ENCODE measurements around the gene C1orf87.

C1orf87 gene

DNA sequence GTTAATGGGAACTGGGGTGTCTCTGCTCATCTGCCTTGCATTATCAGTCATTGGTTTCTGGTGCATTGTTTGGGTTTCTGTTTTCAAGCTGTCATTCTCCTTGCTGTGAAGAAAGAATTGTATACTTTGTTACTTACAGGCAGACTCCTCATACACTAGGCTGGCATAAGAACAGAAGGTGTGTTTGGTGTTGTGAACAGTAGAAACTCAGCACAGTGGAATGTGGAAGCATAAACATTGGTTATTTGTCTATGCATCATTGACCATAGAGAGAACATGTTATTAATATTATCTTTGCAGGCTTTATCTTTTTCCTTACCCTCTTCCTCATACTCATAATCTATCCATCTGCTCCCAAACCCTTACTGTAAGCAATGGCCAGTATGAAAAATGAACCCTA lies 18.2 kb downstream of the C1orf87 start:
- no peak for DNase-seq

DNA sequence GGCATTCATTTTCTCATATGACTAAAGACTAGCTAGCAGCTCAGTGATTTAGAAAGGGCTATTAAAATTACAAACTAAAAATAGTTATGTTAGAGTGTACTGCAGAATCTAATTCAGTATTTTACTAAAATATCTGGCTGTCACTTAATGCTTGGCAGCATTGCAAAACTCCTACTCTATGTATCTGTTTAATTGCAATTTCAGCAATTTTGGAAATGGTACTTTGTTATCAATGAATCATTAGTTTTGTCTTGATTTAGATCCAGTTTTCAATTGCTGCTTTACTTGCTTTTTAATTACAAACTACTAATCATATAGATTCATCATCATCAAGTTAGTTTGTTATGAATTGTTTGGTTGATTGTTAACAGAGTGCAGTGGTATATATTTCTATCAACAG lies 19.2 kb downstream of the C1orf87 start:
- no peak for DNase-seq

DNA sequence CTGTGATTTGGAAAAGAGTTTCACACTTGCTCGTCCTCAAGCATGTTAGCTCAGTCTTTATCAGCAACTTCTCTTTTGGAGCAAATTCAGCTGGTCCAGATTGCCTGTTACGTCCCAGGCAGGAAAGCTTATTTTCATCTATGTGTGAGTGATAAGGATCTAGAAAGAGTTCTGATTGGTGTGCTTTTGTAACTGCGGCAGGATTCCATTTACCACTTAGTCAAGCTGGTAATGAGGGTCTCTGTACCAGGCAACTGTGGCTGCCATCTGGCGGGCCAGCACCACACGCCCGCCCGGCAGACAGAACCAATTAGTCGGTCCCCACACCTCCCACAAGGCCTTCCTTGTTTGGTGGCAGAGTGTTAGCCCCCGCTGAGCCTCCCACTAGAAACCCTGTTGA lies 21.0 kb downstream of the C1orf87 start:
- no peak for DNase-seq

DNA sequence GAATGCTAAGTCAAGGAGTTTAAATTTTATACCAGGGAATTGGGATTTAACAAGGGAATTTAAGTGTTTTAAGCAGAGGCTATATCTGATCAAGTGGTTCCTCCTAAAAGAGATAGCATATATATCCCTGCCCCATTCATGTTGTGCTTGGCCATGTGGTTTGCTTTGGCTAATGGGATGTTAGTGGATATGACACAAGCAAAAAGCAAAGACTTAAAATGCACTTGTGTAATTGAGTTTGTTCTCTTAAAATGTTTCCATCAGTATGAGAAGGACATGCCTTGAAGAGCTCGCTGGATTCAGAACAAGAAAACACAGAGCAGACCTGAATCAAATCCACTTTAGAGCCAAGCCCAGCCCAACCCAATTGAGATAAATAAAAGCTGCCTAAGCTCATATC lies 22.4 kb downstream of the C1orf87 start:
- DNase-seq: no peak

DNA sequence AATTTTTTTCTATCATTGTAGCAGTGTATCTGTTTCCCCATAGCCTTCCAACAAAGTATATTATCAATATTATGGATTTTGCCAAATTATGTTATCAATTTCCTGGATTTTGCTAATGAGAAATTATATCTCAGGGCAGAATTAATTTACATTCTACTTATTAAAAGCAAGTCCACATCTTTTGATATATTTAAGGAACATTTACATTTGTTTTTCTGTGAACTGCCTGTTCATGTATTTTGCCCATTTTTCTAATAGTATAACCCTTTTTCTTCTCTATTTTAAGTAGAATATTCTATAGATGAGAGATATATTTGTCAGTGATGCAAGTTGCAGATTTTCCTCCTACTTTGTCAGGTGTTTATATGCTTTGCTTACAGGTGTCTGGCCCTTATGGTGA lies 24.4 kb downstream of the C1orf87 start:
- DNase-seq: no peak

DNA sequence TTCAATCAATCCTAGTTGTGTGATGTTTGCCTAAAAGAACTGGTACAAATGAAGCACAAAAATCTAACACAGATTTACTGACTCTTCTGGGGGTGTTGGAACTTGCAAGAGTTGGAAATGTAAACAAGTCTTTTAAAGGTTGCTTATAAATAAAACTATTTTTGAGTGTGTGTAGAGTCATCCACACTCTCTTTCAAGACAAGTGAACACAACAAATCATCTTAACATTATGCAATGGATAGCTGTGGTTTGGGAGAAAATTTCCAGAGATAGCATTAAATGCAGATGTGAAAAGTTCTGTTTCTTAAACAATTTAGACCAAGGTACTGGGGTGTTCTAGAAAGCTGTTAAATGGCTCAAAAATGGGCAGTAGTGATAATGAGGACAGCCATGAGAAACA lies 28.7 kb downstream of the C1orf87 start:
- DNase-seq: no peak

DNA sequence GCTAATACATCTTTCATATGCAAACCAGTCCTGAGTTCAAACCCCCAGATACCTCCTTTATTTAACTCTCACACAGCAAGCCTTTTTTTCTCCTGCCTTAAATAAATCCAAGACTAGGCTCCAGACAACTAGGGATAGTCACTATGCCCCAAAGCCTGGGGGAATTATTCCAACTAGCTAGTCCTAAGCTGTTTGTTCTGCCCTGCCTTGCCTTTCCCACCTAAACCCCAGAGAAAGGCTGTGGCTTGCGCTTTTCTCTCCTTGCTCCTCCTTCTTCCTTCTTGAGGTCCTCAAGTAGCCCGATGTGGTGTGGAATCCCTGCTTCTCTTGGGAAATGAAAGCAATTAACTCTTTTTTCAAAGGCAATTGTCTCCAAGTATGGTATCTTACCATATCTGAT lies 31.8 kb downstream of the C1orf87 start:
- no peak for DNase-seq

DNA sequence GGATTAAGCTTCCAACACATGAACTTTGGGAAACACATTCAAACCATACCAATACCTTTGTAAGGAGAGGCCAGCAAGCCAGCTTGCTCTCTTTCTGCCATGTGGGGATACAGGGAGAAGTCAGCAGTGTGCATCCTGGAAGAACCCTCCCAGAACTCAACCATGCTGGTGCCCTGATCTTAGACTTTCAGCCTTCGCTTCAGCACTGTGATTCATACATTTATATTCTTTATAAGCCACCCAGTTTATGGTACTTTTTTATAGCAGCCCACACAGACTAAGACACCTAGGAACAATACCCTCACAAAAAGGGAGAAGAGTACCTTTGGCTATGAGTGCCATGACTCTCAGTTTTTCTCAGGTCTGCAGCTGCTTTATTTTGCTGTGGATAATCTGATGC lies 35.9 kb downstream of the C1orf87 start:
- DNase-seq: no peak

DNA sequence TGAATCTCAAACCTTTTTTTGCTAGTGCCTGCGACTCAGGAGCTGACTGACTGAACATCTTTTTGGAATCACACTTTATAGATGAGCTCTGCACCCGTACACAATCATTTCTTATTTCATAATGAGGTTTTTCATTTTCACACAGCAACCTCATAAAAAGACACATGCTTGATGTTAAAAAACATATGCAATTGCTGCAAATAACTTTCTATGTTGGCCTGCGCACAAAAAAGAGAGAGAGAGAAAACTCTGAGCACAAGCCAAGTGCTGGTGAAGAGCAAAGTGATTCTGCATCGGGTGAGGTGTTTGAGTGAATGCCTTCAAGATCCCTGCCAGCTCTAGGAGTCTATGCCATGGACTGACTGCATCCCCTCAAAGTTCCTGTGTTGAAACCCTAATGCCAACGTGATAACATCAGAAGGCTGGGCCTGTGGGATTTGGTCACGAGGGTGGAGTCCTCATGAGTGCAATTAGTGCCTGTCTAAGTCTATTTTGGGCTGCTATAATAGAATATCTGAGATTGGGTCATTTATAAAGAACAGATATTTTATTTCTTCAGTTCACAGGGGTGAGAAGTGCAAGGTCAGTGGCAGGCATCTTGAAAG lies 36.6 kb downstream of the C1orf87 start:
- no peak for DNase-seq

DNA sequence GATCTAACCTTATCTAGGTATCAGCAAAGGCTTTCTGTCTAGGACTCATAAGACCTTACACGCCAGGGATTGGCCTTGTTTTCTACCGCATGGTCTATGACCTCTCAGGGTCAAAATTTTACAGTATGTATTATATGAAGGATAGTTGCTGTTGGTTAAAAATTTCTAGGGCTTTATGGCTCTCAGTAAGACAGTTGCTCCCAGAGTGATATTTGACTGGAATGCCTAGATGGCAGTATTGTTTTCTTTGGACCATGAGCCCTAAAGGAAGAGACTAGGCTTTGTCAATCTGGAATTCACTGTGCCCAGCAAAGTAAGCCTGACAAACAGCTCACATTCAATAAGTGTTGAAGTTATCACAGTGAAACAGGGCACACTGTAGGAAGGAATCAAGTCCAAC lies 37.6 kb downstream of the C1orf87 start:
- DNase-seq: no peak

DNA sequence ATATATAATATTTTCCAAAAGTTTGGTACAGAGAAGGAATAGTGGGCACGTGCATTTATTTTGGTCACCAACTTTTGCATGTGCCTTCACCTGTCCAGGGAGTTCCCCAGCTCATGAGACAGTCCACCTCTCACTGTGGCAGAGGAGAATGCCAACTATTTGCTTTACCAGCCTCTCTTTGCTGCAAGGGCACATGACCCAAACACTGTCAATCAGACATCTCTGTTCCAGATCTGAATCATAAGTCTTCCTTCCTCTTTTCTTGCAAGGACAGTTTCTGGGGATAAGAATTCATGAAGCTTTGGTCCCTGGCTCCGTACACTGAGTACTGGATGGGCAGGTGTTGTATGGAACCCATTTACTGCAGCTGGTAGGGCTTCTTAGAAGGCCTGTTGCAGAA lies 38.6 kb downstream of the C1orf87 start:
- no peak for DNase-seq

DNA sequence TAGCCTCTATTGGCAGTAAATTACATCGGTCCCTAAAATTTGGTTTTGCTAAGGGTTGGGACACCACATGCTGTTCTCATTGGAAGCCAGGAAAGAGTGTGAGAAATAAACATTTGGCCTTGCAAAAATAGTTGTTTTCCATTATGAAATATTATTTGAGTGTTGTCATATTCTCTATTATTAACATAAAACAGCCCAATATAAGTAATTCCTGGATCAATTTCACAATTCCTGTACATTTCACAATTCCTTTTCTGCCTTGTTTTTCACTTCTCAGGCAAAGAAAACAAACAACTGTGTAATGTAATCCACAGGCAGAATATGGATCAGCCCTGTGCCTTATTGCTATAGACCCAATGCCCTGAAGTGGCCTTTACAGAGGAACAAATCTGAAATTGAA lies 40.5 kb downstream of the C1orf87 start:
- no peak for DNase-seq

DNA sequence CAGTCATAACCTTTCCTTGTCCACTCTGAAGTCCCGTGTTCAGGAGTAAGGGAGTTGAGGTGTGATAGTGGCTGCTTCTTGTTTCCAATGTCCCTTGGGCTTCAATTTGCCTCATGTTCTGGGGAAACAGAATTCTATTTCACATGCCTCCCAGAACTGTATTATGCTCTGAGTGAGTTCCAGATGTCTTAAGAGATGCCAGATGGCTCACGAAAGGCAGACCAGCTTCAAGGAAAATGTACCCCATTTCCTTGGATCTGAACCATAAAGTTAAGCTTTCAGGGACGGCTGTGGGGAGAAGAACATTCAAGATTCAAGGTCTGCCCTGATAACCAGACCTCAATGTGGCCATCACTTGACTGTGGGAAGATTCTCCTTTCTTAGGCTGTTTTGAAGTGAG lies 42.4 kb downstream of the C1orf87 start:
- DNase-seq: no peak

DNA sequence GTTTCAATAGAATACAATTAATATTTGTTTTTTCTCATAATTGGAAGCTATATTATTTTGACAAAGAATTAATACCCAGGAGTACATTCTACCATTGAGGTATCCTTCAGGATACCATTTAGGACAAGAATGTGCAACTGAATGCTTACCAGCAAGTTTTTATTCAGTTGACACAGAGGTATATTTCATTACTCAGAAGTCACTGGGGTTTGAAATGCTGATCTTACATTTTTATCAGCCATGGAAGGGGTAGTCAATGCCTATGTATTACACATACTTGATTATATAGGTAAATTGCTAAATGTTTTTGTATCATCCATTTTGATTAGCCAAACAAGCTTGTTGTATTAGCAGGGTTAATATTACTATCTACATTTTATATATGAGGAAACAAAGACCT lies 48.0 kb downstream of the C1orf87 start:
- DNase-seq: no peak

DNA sequence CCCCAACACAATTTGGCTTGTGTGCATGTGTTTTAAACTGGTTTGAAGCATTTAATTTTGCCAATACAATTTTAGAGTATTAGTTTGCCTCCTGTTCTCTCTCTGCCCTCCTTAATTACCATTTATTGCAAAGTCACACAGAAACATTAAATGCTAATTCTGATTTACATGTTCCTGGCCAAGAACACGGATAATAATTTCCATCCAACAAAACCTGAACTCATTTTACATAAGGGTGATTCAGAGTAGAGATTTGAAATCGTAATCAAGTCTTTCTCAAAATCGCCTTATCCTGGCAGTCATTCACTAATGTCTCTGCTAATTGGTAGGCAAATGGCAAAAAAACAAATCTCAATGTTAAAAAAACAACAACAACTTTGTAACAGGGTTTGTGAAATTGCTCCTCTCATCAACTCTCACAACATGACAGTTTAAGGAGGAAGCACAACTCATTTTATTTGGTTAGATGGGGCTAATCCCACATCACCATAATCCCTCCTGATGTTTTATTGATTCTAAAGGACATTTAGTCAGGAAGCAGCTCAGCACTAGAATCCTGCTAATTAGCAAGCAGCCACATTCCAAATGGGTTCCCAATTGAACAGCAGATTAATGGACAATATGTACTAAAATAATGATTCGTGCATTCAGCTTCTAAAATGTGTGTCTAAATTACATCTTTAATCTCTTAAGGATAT lies 55.9 kb downstream of the C1orf87 start:
- no peak for DNase-seq

DNA sequence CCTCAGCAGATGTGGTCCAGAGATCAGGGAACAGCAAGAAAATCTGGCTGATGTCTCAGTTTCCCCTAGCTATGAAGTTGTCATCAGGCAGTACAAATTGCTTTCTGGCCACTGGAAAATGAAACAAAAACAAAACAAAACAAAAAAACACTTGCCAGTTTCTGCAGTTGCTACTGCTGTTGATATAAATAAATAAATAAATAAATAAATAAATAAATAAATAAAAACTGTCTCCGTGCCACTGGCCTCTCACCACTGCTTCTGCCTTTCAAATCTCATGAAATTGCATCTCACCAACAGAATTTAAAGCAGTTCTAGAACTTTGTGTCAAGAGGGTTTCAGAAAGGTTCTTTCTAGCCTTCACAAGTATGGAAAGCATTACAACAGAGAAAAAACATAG lies 62.9 kb downstream of the C1orf87 start:
- DNase-seq: no peak

DNA sequence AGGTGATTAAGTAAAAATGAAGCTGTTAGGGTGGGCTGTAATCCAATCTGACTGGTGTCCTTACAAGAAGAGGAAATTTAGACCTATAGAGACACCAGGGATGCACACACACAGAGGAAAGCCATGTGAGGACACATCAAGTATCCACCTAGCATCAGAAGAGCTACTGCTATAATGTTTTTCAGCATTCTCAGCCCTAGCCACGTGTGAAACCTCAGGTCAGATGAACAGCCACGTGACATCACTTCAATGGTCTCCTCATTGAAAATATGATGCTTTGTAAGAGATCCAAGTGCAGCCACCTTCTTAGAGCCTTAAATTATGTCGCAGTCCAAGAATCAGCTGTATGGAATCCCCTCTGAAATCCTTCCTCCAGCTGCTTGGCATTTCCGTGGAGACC lies 65.1 kb downstream of the C1orf87 start:
- no peak for DNase-seq

DNA sequence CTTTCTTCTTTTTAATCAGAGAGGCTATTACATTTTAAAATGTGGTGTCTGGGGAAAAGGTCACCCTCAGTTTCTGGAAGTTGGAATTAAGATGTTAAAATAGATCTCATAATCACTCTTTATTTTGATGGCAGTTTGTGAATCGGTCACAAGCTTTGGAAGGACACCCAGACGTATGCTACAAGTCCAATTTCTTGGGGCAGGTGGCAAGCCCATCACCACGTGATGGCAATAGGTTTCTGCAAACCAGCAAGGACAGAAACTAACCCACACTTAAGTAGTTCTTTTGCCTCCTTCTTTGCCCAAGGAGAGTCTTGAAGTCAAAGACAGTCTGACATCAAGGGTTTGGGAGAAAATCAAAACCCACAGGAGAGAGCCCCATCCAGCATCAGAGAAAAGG lies 72.9 kb downstream of the C1orf87 start:
- no peak for DNase-seq

DNA sequence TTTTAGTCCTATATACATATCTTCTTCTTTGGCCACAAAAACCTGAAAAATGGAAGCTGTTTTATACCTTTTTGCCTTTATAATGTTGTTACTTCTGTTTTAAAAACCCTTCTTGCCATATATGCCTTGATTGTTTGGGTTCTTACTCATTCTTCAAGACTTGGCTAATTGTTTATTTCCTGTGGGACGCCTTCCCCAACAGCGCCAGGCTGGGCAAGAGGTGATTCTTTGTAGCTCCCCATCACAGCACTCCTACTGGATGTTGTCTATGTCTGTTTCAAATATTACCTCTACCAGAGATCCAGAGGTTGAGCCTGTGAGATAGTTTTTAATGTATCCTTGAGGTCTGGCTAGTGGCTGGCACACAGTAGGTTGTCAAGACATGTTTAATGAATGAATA lies 73.8 kb downstream of the C1orf87 start:
- DNase-seq: no peak

DNA sequence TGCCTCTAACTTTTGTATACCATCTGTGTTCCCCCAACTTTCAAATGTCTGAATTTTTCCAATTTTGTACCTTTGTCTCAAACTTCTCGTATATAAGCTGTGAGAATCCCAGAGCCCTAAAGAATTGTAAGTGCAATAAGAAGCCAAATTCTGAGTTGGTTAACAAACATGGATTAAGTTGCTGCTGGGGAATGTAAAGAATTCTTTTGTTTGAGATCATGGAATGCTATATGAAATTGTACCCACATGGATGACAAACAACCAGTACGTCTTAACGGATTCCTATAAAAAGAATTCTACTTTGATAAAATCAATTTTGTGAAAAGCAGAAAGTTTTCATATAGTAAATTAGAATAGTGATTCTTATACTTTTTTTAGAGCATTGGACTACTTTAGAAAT lies 74.6 kb downstream of the C1orf87 start:
- DNase-seq: no peak

DNA sequence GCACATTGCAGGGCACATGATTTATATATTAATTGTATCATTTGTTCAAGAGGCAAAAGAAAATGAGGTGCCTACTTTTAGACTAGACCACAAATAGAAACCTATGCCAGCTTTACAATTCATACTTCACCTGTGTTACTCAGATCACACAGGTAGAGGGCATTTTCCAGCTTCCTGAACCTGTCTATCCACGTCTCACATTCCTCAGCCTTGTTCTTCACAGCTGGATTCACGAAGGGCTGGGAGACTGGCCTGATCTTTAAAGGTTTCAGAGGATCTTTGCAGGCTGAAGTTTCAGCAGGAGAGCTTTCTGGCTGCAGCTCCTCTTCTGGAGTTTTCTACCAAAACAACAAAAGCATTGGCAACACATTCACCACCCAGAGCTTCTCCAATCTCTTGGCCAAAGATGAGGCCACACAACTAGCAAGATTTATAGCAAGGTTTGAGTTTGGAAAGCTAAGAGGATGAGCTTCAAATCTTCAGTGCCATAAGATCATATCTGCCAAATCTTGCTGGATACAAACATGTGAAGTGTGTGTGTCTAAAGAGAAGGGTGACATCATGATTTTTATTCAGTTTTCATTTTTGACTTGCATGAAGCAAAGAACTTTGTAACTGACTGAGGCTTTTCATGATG lies 76.0 kb downstream of the C1orf87 start:
- DNase-seq: no peak

DNA sequence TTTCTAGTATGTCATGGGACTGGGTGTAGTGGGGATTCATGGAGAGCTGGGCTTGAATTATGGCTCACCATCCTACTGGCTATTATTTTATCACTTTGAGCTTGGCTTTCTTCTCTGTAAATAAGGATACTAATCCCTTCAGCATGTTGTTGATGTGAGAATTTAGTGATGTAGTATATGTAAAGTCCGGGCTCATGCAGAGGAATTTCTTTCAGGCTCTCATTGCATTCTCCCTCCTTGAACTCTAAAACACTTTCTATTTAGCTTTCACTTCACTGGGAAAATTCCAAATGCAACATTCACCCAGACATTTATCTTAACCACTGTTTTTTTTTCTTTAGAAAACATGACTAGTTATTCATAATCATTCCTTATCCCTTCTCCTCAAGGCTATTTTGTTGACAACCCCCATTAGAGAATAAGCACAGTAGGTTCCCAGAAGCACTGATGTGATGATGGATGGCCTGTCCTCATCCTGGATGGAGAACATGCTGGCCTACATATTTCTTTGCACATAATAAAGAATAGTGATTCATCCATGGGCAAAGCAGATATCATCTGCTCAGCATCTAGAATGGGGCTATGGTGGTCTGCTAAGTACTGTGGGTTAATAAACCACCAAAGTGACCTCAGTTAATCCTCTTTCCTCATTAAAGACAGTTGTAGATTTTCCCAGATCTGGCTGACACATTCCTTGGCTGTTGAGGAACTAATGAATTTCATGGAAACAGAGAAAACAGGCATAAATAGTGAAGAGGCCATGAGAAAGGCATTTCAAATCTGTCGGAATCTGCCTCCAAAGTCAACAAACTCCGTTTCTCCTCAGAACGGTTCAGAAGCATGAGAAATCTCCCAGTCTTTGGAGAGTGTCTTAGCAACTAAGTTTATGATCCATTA lies 79.0 kb downstream of the C1orf87 start:
- no peak for DNase-seq

DNA sequence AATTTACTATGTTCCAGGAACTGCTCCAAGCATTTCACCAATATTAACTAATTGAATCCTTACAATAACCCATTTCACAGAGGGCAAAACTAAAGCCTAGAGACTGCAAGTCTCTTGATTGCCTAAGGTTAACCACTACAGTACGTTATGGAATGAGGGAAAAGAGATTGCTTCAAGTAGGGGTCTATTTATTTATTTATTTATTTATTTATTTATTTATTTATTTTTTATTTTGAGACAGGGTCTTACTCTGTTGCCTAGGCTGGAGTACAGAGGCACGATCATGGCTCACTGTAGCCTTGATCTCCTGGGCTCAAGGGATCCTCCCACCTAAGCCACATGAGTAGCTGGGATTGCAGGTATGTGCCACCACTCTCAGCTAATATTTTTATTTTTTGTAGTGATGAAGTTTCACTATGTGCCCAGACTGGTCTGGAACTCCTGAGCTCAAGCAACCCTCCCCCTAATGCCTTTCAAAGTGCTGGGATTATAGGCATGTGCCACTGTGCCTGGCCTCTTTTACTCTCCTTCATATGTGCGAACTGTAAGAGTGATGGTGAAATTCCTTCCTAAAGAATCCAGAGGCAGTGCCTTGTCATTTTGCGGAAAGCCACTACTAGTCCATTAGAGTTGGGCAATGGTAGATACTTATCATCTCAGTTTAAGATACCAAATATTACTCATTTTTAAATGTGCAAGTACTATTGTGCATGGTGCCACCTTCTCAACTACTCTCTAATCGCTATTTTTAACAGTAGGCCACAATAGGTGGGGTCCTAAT lies 81.3 kb downstream of the C1orf87 start:
- DNase-seq: no peak
